ENCODE data around the gene VPS25. TPM values are rescaled to one million over a fixed set of nuclear protein-coding genes. Genes with fewer than 3 reads are reported as not detected.

The VPS25 gene
- total and polyA plus RNA-seq, 2 donors from 2014 or later = 85.2 to 112 TPM

- Histone ChIP-seq H3K27me3 (ENCODE audit: control insufficient read depth, insufficient read depth, low read length) (no peaks in the 10 kb centered on the region), H3K27ac (ENCODE audit: low read depth in 2 of 2, low read length in 2 of 2) (no peak overlapping the region), H3K4me1 (ENCODE audit: control insufficient read depth in 2 of 3, insufficient read depth in 2 of 3, low read depth in 1 of 3, low read length in 3 of 3) (no peaks in the 10 kb centered on the region), H3K9ac (ENCODE audit: low read length in 3 of 3) (no peak overlapping the region), H3K36me3 (ENCODE audit: control insufficient read depth in 2 of 3, insufficient read depth in 3 of 3, low read length in 3 of 3) (peaks cover 13 to 70% (median 52%) of the 10 kb centered on the region in 3 donors), H3K4me3 (ENCODE audit: low read length in 3 of 3) (no peak overlapping the region), H3K9me3 (ENCODE audit: control insufficient read depth in 2 of 3, insufficient read depth in 1 of 3, low read length in 3 of 3) (no peaks in the 10 kb centered on the region)
- intact Hi-C loops (cut with DNase I) = no loop called here
- TF ChIP-seq CTCF (IDR thresholded peaks at IDR 0.05; ENCODE audit: borderline replicate concordance, extremely low read depth, insufficient read depth) = no peak
- DNase-seq = no peak
- no peak for FAIRE-seq
Measured at GRCh38 chr17:42814633-42815399, 41.6 kb downstream of the VPS25 start.

DNA sequence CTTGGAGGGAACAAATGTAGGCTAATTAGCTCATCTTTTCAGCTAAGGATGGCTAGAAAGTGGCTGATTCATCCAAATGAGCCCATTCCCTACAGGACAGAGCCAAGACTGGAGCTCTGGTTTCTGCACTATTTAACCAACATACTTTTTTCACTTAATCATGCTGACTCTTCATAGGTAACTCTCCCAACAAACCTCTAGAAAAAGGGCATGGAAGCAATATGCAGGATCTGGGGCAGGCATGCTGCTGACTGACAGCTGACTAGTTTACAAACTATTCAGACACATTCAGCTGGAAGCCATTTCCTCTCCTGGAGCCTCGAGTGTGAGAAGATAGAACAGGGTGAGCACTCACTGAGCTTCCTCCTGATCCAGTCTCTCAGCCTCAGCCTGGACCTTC, 44.6 kb downstream of the VPS25 start:
- H3K4me3 ChIP-seq (ENCODE audit: low read length in 3 of 3) = no peak overlapping the region
- no peaks in the 10 kb centered on the region for H3K27me3 ChIP-seq (ENCODE audit: control insufficient read depth, insufficient read depth, low read length)
- TF ChIP-seq CTCF (IDR thresholded peaks at IDR 0.05; ENCODE audit: borderline replicate concordance, extremely low read depth, insufficient read depth) = no peak
- no peaks in the 10 kb centered on the region for H3K9me3 ChIP-seq (ENCODE audit: control insufficient read depth in 2 of 3, insufficient read depth in 1 of 3, low read length in 3 of 3)
- FAIRE-seq (no peak), DNase-seq (no peak)
- no peak overlapping the region for H3K27ac ChIP-seq (ENCODE audit: low read depth in 2 of 2, low read length in 2 of 2)
- peaks cover 0 to 7% (median 0%) of the 10 kb centered on the region in 3 donors for H3K4me1 ChIP-seq (ENCODE audit: control insufficient read depth in 2 of 3, insufficient read depth in 2 of 3, low read depth in 1 of 3, low read length in 3 of 3)
- peaks cover 13 to 66% (median 51%) of the 10 kb centered on the region in 3 donors for H3K36me3 ChIP-seq (ENCODE audit: control insufficient read depth in 2 of 3, insufficient read depth in 3 of 3, low read length in 3 of 3)
- no peak overlapping the region for H3K9ac ChIP-seq (ENCODE audit: low read length in 3 of 3)
- intact Hi-C loops (cut with DNase I) = no loop called here

- Histone ChIP-seq H3K9ac (ENCODE audit: low read length in 3 of 3) (no peak overlapping the region), H3K4me1 (ENCODE audit: control insufficient read depth in 2 of 3, insufficient read depth in 2 of 3, low read depth in 1 of 3, low read length in 3 of 3) (peaks cover 0 to 8% (median under 1%) of the 10 kb centered on the region in 3 donors), H3K27me3 (ENCODE audit: control insufficient read depth, insufficient read depth, low read length) (no peaks in the 10 kb centered on the region), H3K27ac (ENCODE audit: low read depth in 2 of 2, low read length in 2 of 2) (no peak overlapping the region), H3K4me3 (ENCODE audit: low read length in 3 of 3) (no peak overlapping the region), H3K9me3 (ENCODE audit: control insufficient read depth in 2 of 3, insufficient read depth in 1 of 3, low read length in 3 of 3) (no peaks in the 10 kb centered on the region), H3K36me3 (ENCODE audit: control insufficient read depth in 2 of 3, insufficient read depth in 3 of 3, low read length in 3 of 3) (peaks cover 13 to 65% (median 51%) of the 10 kb centered on the region in 3 donors)
- no peak for TF ChIP-seq CTCF (IDR thresholded peaks at IDR 0.05; ENCODE audit: borderline replicate concordance, extremely low read depth, insufficient read depth)
- FAIRE-seq = no peak
- intact Hi-C loops (cut with DNase I) = no loop called here
- DNase-seq = no peak
Measured at GRCh38 chr17:42818379-42818778, 45.1 kb downstream of the VPS25 start.

All from kidney (tissue), 14 donors.